Measurements from ENCODE around the gene USP53. TPM values are rescaled to one million over a fixed set of nuclear protein-coding genes. Genes with fewer than 3 reads are reported as not detected.

USP53 gene
- total and polyA plus RNA-seq, 2 donors from 2014 or later: 8.4 to 59.9 TPM

Other genes with a start within 250 kb of the USP53 start
- gene MYOZ2, start 76.9 kb upstream of the USP53 start, total RNA-seq: 0.19 TPM
- 0.77 TPM for gene MYOZ2, start 76.9 kb upstream of the USP53 start, polyA plus RNA-seq (ENCODE audit: insufficient read depth, low read depth, low replicate concordance)
- not detected for gene FABP2, start 109.4 kb downstream of the USP53 start, total RNA-seq
- gene FABP2, start 109.4 kb downstream of the USP53 start, polyA plus RNA-seq (ENCODE audit: insufficient read depth, low read depth, low replicate concordance): not detected

Data from kidney (tissue), 2 donors.